Activated effector memory CD4-positive, alpha-beta T cell treated with Interleukin-2 at 50 U/mL for 16 hours (primary cell): ENCODE data around the gene SLC16A11.
"Not testable (repeated sequence)": the region's sequence is repeated elsewhere in the genome, so short reads cannot be mapped to it uniquely, and the experiment has no call there.

Source experiments
- DNase-seq: peaks from one replicate; pipeline ENCODE4 v3.0.0-alpha.2; 2020

Gene SLC16A11

GRCh38 chr17:7058831-7059447 is 15.0 kb upstream of the SLC16A11 start:
- no peak for DNase-seq

DNA sequence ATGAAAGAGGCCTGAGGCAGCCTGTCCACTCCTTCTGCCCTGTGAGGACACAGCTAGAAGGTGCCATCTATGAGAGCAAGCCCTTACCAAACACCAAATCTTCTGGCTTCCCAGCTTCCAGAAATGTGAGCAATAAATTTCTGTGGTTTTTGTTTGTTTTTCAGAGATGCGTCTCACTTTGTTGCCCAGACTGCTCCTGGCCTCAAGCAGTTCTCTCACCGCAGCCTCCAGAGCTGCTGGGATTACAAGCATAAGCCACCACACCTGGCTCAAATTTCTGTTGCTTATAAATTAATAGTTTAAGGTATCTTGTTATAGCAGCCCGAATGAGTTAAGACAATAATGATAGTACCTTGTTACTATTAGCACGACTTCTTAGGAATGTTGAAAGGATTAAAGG is 12.5 kb upstream of the SLC16A11 start:
- no peak for DNase-seq

- DNase-seq = not testable (repeated sequence)
Measured at GRCh38 chr17:7050583-7050982, 6.7 kb upstream of the SLC16A11 start.

DNA sequence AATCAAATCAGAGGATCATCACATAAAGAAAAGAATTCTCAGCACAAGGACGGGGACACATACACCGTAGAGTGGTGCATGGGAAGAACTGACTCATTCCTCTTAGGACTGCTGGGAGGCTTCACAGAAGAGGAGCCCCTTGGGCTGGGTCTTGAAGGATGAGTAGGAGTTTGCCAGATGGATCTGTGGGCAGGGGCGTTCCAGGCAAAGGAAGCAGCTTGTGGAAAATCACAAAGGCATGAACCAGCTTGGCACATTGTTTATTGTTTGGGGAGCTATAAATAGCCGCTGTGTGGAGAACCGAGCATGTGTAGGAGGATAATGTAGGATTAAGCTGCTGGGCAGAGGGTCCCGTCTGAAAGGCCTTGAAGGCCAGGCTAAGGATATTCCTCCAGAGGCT is 5.1 kb upstream of the SLC16A11 start:
- no peak for DNase-seq

GRCh38 chr17:7047566-7047965 is 3.7 kb upstream of the SLC16A11 start:
- DNase-seq = no peak

DNA sequence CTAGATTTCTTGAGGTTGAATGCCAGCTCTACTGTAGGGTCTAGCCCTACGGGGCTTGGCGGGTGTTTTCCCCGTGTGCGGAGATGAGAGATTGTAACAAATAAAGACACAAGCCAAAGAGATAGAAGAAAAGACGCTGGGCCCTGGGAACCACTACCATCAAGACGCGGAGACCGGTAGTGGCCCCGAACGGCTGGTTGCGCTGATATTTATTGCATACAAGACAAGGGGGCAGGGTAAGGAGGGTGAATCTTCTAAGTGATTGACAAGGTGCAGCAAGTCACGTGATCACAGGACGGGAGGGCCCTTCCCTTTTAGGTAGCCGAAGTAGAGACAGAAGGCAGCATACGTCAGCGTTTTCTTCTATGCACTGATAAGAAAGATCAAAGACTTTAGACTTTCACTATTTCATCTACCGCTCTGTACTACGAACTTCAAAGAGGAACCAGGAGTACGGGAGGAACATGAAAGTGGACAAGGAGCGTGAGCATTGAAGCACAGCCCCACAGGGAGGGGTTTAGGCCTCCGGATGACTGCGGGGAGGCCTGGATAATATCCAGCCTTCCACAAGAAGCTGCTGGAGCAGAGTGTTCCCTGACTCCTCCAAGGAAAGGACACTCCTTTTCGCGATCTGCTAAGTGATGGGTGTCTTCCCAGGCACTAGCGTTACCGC is 3.0 kb upstream of the SLC16A11 start:
- peak; percentile 59 for DNase-seq

DNA sequence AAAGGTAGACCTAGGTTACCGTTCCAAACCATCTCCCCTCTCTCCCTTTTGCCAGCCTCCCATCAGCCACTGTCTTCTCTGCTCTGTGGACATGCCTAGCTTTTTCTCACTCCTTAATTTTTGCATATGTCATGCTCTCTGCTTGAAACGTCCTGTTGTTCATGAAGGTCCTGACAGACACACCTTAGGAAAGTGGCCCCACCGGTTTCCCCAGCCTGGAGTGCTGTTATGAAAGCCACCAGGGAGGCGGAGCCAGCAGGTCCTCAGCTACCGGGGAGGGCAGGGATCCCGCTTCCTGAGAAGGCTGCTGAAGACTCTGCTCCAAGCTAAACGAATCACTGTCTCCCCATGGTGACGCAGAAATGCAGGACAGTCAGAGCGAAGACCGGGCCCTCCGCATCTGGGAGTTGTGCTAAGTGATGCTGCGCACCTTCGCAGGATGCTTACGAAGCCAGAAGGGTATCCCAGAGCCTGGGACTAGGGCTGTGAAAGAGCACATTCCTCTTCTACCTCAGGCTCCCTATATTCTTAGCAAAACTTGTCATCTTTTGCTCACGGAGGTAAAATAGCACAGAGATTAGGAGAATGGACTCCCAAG is 2.3 kb upstream of the SLC16A11 start:
- peak; percentile 37 for DNase-seq

- no peak for DNase-seq
Measured at GRCh38 chr17:7045492-7046126, 1.7 kb upstream of the SLC16A11 start.

GRCh38 chr17:7043182-7043496 is 753 bp downstream of the SLC16A11 start:
- no peak for DNase-seq

- DNase-seq = peak; percentile 12
Measured at GRCh38 chr17:7042501-7043181, 1.3 kb downstream of the SLC16A11 start.

DNA sequence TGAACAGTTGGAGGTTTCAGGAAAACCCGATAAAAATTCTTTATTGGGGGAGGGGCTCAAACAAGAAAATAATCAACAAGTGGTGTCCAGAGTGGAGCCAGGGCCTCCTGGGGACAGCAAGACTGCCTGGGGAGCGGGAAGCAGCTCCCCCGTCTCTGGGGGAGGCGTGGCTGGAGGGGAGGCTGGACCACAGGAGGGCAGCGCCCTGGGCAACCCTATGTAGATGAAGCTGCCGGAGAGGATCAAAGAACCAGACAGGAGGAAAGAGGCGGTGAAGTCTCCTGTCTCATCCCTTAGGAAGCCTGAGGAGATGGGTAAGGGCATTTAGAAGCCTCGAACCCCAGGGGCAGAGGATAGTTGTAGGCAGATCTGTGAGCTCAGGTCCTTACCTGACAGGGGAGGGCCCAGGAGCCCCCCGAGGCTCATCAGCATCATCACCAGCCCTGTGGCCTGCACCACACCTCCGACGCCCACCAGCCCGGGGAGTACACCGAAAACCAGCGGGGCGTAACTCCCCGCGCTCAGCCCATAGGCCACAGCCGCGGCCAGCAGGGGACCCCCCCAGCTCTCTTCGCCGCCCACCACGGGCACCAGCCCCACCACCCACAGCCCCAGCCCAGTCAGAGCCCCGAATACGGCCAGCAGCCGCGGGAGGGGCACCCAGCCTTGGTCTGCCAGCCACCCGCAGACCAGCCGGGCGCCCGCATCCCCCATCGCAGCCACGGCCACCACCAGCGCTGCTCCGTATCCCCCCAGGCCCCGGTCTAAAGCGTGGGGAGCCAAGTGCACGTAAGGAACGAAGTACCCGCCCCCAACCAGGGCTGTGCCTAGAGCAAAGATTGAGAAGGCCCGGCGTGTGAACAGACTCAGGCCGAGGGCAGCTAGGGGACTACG is 2.0 kb downstream of the SLC16A11 start:
- no peak for DNase-seq

- no peak for DNase-seq
Measured at GRCh38 chr17:7039832-7040231, 4.1 kb downstream of the SLC16A11 start.

- no peak for DNase-seq
Measured at GRCh38 chr17:7038025-7038862, 5.6 kb downstream of the SLC16A11 start.

DNA sequence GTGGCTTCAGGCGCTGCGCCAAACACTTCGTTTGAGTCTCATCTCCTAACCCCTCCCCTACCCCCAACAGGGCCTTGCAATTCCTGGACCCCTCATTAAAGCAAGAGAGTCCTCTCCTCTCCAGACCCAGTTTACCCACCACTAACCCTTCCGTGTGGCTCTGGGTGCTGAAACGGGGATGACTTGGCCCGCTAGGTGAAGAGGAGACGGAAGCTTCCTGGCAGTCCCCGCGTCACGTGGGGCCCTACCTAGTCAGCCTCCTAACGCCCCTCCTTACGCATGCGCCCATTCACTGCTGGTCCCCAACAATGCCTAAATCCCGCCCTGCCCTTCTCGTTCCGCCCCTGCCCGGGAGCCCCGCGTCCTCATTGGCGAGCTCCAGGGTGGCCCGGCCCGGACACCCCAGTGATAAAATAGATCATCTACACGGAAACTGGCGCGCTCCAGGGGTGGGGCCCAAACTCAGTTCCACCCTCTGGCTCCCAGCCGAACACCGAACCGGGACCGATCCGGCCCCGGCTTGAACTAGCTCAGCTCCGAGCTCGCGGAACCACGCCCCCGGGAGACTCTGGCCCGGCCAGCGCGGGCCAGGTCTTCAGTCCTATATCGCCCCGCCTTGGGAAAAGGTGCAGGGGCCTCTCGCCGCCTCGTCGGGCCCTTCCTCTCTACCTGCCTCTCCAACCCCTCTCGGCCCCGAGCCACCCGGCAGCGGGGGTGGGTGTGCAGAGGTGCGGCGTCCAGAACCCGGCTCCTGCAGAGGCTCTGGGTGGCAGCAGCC is 8.1 kb downstream of the SLC16A11 start, which contains the start of gene SLC16A13:
TSS of gene SLC16A13 (plus strand) at position 425 of the 778 bp plus-strand sequence. CDS start 368 bp downstream, outside the sequence.
- DNase-seq = peak; percentile 99

DNA sequence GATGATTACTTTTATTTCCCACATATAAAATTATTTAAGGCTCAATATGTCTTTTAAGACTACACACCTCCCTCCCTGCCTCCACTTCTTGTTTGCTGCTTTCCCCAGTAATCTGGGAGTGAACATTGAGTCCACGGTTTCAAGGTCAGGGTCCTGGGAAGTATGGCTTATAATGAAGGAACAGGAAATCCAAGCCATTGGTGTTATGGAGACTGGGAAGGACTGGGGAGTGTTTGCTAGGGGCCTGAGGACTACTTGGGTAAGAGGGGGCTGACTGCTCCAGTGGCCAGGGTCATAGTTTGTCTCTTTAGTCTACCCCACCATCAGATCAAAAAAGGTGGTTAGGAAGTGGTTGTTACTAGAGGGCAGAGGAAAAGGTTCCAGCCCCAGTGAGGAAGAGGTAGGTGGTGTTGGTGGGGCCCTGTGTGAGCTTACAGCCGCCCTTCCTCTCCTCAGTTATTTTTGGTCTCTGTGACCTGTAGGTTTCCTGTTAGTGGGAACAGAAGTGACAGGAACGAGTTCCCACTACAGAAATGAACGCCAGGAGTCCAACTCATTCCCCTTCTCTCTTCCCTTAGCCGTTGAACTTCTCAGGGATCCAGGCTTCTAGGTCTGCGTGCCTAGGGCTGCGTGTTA is 8.8 kb downstream of the SLC16A11 start:
- no peak for DNase-seq

DNA sequence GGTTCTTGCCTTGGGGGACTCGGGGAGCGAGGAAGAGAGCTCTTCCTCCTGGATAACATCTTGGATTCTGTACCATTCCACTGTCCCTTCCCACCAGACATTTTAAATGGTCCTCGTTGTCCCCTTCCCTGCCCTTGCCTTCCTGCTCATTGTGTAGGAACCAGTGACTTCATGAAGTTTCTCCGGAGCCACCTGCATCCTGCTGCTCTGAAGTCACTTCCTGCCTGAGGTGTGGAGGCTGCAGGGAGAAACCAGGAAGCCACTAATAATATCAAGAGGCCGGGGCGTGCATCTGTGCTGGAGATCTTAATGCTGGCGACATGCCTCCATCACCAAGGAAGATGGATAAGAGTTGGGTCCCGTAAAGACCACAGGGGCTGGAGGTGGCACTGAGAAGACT is 14.2 kb downstream of the SLC16A11 start:
- DNase-seq = no peak

DNA sequence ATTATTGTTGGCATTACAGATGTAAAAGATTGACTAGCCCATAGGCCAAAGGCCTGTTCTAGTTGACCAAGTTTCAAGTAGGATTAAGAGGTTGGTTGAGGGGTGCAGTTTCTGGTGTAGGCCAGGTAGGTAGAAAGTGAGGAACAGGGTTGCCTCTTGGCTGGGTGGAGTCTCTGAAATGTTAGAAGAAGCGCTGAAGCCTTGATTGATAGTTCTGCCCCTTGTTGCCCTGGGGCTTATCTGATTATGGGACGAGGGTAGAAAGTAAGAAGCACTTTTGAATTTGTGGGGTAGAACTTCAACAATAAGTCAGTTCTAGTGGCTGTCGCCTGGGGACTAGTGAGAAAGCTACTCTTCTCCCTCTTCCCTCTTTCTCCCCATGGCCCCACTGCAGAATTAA is 14.8 kb downstream of the SLC16A11 start:
- no peak for DNase-seq

DNA sequence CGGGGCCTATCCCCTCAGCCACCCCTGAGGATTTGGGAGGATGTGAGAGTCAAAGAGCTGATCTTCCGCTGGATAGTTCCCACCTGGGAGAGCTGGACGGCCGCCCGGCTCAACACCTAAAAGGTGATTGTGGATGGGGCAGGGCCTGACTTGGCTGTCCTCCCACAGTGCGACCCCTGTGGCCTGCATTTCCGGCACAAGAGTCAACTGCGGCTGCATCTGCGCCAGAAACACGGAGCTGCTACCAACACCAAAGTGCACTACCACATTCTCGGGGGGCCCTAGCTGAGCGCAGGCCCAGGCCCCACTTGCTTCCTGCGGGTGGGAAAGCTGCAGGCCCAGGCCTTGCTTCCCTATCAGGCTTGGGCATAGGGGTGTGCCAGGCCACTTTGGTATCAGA is 16.6 kb downstream of the SLC16A11 start:
- no peak for DNase-seq

DNA sequence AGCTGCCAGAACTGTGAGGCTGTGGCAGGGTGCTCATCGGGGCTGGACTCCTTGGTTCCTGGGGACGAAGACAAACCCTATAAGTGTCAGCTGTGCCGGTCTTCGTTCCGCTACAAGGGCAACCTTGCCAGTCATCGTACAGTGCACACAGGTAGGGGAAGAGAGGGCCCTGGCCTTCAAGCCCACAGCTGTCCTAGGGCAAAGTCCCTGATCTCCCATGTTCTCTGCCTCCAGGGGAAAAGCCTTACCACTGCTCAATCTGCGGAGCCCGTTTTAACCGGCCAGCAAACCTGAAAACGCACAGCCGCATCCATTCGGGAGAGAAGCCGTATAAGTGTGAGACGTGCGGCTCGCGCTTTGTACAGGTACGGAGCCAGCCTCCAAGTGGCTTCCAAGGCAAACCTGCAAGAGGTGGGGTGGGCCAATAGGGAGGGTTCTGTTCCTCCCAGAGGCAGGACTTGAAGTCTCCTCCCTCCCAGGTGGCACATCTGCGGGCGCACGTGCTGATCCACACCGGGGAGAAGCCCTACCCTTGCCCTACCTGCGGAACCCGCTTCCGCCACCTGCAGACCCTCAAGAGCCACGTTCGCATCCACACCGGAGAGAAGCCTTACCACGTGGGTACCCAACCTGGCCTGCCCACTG is 17.3 kb downstream of the SLC16A11 start:
- no peak for DNase-seq

- no peak for DNase-seq
Measured at GRCh38 chr17:7025245-7025644, 18.6 kb downstream of the SLC16A11 start.
